HG02588 (cell line): ENCODE data around the gene PGAM1.
"Not testable (repeated sequence)": the region's sequence is repeated elsewhere in the genome, so short reads cannot be mapped to it uniquely, and the experiment has no call there.

Experiments used
- ATAC-seq: cut with Tn5 transposase; IDR thresholded peaks from one replicate; pipeline ENCODE4 v1.9.1; 2021; ENCODE audit warnings: mild to moderate bottlenecking, moderate library complexity; ENCODE audit not compliant: unreplicated experiment

PGAM1 gene

DNA sequence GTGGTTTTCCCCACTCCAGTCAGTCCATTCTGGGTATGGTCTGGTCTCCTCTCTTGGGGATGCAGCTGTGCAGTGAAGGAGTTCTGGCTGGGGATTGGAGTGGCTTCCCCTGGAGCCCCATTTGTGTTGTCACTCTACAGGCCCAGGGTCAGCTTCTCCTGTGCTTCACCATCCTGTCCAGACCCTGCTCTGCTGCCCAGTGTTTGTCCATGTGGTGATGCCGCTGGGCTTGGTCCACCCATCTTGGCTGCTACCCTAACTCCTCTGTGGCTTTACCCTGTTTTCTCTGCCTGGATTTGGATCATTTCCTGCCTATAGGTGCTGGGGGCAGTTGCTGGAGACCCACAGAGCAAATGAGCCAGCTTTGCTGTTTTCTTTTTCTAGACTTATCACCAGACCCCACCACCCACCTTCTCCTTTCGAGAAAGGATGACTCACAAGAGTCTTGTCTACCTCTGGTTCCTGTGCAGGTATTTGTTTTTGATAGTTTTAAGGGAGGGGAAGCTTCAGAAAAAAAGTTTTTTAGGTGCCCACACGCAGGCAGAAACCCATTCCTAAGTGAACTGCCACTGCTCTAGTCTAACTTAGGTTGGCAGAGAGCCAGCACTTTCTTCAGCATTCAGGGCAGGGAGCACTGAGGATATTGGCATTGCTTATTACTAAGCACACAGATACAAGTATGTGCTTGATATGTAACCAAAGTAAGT, 28.5 kb downstream of the PGAM1 start:
- ATAC-seq: no peak

GRCh38 chr10:97456034-97456685, 30.2 kb downstream of the PGAM1 start:
- no peak for ATAC-seq

GRCh38 chr10:97456686-97457065, 30.7 kb downstream of the PGAM1 start:
- ATAC-seq: no peak

DNA sequence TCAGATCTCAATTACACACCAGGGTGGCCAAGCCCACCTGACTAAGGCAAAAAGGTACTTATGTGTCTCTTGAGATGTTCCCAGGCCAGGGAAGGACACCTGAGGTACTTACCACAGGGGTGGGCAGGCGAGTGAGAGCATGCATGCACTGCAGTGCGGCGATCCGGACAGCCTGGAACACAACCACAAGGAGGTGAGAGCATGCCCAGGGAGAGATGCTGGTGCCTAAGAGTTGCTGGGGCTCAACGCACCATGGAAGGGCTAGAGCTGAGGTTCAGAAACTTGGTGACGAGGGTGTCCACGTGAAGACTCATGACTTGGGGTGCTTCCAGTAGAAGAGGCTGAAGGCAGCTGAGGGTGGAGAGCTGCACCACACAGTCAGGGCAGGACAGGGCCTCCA, 33.1 kb downstream of the PGAM1 start:
- no peak for ATAC-seq

DNA sequence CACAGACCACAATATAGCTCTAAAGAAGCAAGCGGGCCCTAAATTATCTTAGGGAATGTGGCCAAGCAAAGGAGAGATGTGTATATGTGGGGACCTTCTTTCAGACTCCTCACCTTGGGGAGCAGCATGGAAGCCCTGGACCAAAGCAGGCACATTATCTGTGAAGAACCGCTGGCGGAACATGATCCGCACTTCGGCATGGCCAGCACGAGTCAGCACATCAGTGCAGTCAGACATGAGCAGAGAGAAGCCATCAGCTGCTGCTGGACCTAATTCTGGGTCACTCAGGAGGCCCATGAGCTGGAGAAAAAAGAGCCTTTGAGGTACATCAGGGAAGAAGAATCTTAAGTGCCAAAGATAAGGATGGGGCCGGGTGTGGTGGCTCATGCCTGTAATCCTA, 33.9 kb downstream of the PGAM1 start:
- no peak for ATAC-seq

DNA sequence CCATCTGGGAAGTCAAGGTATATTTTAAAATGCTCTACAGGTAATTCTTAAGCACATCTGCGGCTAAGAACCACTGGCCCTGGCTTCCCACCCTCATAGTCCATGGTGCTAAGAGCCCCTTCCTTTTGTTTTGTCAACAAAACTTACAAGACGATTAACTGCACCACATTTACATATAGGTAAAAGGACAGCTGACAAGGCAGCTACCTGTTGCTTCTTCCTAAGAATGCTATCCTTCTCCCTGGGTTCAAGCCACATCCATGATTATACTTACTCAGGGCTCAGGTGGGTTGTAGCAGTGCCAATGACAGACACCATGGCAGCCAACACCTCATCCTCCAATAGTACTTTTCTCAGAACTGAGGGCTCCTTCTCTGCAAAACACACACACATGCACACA, 36.3 kb downstream of the PGAM1 start:
- ATAC-seq: no peak

- no peak for ATAC-seq
These were observed 37.6 kb downstream of the PGAM1 start for GRCh38 chr10:97463363-97464132.

GRCh38 chr10:97464226-97464625, 38.2 kb downstream of the PGAM1 start:
- no peak for ATAC-seq

- ATAC-seq: no peak
These were observed 40.0 kb downstream of the PGAM1 start for GRCh38 chr10:97465982-97466381.

DNA sequence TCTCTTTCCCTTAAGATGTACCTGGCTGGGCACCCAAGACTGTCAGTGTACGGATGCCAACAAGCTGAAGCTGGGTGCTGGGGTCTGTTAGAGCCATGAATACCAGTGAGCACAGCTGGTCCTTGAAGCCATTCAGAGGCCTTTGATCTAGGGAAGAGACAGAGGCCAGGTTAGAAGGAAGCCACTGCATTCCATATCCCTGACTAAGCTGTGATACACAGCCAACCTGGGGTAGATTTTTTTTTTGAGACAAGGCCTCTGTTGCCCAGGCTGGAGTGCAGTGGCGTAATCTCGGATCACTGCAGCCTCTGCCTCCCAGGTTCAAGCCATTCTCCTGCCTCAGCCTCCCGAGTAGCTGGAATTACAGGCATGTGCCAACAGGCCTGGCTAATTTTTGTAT, 40.8 kb downstream of the PGAM1 start:
- no peak for ATAC-seq

DNA sequence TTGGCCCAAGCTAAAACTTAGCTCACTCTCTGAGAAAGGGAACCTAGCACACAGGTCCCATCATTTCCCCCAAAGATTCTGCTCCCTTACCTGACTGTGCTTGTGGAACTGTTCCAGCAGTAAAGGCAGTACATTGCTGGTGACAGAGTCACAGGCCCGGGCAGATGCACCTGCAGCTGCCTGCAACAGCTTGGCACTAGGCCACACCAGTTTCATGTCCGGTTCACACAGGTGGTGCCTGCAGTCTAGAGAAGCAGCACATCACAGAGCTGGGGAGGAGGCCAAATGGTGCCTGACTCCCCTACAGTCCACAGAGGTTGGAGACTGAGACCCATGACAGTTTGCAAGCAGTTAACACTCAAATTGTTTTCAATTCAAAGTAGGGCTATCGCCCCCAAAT, 42.2 kb downstream of the PGAM1 start:
- peak; percentile 82 for ATAC-seq

- not testable (repeated sequence) for ATAC-seq
These were observed 42.8 kb downstream of the PGAM1 start for GRCh38 chr10:97468781-97469180.

- ATAC-seq: no peak
These were observed 48.9 kb downstream of the PGAM1 start for GRCh38 chr10:97474918-97475317.

DNA sequence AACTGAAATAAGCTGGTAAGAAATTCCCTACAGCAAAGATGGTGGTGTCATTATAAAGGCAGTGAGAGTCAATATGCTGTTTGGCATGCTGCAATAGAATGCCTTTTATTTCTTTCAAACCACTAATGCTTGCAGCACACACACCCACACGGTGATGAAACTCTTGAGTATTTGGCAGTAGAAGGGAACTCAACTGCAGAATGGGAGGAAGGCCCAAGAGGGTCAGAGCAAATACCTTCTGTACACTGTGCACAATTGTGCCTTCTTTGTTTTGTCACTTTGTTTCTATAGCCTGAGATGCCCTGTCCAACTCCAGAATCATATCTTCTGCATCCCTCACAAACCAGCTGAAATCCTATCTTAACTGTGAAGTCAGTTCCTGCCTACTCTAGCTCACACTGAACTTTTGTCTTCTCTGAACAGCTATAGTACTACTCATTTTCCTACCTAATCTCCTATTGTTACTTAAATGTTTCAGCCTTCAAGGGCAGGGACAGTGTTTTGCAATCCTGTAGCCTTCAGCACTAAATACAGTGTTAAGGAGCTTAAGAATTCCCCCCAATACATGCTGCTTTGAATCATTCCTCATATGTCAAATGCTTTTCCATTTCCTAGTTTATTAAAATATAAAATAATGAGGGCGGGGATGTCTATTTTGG, 50.1 kb downstream of the PGAM1 start:
- no peak for ATAC-seq

DNA sequence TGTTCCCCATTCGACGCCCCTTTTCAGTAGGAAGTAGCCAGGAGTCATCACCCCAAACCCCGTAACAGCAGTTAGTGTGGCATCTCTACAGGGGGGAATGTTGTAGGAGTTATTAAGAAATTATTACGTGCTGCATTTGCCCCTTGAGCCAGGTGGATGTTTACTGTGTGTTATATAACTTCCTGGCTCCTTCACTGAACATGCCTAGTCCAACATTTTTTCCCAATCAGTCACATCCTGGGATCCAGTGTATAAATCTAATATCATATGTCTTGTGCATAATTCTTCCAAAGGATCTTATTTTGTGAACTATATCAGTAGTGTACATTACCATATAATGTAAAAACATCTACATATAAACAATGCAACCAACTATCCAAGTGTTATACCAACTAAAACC, 53.4 kb downstream of the PGAM1 start:
- not testable (repeated sequence) for ATAC-seq

- no peak for ATAC-seq
These were observed 53.9 kb downstream of the PGAM1 start for GRCh38 chr10:97479939-97480338.

DNA sequence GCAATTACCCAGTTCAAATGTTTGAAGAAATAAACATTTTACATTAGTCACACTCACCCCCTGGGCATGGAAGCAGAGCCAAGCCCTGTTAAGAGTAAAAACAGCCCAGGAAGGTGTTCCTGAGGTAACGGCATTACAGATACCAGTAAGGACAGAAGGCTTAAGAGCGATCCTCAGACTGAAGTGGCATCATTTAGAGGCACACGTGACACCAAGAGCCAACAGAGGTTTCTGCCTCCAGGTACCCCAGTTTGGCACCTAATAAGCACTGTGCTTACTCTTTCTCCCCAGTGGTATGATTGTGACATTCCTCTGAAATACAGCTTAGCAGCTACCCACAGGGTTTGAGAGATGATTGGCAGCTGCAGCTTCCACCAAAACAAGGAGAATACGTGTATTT, 55.1 kb downstream of the PGAM1 start:
- ATAC-seq: no peak

- ATAC-seq: no peak
These were observed 56.4 kb downstream of the PGAM1 start for GRCh38 chr10:97482381-97482780.
